NCI-H345 treated with DMSO at 0.1 percent for 48 hours (cell line): ENCODE data around the gene ETAA1.

Source experiments
- DNase-seq: peaks from one replicate; lab custom pipeline; 2025; ENCODE audit not compliant: unreplicated experiment; lab: John Stamatoyannopoulos, UW

ETAA1 gene

DNA sequence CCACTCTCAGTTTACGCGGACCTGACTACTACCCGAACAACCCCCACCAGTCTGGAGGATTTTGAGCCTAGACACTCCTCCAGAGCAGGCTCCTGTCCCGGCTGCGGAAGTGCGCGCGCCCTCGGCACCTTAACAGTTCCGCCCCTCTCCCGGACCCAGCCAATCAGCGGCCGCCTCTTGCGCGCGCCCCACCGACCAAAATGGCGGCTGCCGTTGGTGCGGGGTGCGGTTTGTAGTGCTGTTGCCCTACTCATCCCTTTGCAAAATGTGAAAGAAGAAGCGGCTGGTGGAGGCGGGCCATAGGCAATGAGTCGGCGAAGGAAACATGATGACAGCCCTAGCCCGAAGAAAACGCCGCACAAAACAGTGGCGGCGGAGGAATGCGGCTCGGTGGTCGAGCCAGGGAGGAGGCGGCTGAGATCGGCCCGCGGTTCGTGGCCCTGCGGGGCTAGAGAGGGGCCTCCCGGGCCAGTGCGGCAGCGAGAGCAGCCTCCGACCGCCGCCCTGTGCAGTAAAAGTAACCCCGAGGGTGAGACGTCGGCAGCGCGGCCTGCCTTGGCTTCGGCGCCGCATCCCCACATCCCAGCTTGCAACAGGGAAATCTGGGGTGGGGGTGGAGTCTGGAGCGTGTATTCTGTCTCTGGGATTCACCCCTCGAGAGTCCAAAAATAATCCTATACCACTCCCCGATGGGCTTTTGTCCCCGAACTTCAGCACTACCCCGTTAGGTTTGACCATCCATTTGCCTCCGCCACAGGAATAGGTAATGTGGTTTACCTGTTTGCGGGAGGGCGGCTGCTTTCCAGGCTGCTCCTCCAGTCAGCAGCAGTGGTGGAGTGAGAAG, at the start of gene ETAA1:
Gene ETAA1, plus strand, starts transcription at position 191 of the 844 bp plus-strand sequence. Its CDS starts 116 bp downstream, at position 307.
- peak; percentile 85 for DNase-seq

- DNase-seq = no peak
Measured at GRCh38 chr2:67366832-67367412, 30.2 kb upstream of the ETAA1 start.

DNA sequence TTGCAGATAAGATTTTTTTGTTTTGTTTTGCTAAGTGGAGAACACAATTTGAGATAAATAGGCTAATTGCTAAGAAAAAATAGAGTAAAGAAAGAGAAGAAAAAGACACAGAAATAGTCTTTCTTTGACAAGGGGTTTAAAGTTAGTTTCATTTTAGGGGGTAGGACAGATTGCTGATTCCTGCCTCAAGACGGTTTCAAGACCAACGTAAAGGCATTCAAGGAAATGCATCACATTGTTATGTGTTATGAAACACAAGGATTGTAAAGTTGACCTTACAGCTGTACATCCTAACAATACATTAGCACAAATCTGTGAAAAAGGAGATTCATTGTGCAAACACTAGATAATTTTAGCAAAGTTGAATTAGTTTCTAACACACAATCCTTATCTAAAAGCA, 22.7 kb upstream of the ETAA1 start:
- DNase-seq = no peak

DNA sequence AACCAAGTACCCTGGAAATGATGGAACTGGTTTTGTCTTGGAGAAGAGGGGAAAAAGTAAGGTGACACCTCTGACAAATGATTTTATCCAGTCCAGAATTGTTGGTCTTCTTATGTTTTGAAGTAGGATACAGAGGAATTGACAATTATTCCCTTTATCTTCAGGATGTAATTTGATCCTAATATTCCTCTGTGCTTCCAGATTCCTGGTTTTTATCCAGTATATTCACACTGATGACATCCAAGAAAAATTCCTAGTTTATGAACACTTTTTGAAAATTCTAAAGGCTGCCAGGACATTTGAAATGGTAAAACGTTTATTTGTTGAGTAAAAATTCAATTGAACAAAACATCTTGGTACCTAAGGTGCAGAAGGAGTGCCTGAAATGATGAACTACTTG, 22.2 kb upstream of the ETAA1 start:
- DNase-seq = no peak

DNA sequence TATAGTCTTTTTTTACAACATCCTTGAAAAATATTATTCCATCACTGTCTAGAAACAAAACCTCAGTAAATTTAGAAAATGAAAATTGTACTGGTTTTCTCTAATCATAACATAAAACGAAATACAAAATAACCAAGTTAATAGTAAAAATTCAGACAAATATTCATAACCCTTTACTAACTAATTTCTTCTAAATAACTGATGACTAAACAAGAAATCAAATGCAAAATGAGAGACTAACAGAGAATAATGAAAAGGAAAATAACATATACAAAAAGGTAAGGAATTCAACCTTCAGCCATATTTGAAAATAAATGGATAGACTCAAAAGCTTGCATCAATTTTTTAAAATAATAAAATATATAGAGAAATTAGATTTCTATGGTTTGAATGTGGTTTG, 18.6 kb upstream of the ETAA1 start:
- DNase-seq = no peak

GRCh38 chr2:67379048-67379447, 18.1 kb upstream of the ETAA1 start:
- no peak for DNase-seq

- DNase-seq = no peak
Measured at GRCh38 chr2:67384123-67384822, 12.9 kb upstream of the ETAA1 start.

DNA sequence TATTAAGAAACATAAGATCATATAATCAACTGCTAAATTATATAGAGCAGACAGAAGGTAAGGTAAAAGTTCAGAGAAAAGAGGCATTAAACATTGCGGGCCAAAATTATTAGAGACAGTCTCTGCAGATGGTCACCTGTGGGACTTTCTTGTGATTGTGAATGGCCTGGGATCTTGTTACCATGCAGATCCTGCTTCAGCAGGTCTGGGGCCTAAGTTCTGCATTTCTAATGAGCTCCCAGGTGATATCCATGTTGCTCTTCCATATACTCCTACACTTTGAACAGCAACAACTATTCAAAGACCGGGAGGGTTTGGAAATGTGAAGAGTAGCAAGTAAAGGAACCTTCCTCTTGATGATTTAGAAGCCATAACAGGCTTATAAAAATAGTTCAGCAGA, 8.5 kb upstream of the ETAA1 start:
- DNase-seq = no peak

DNA sequence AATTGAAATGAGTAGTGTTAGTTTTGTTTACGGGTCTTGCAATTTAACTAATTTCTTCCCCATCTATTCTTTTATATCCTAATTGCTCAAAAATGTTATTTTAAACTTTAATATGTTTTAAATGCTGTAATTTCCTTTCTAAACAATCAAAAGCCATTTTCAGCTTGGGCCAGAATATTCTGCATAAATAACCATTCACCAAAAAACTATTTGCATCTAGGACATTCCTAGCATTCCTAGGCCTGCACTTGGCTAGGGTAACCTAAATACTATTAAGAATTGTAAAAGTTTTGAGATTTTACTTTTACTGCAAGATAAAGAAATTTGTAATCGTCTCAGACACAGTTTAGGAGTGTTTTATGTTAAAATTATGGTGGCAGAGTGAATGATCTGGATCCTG, 7.8 kb upstream of the ETAA1 start:
- no peak for DNase-seq

- DNase-seq = no peak
Measured at GRCh38 chr2:67389788-67390187, 7.3 kb upstream of the ETAA1 start.

DNA sequence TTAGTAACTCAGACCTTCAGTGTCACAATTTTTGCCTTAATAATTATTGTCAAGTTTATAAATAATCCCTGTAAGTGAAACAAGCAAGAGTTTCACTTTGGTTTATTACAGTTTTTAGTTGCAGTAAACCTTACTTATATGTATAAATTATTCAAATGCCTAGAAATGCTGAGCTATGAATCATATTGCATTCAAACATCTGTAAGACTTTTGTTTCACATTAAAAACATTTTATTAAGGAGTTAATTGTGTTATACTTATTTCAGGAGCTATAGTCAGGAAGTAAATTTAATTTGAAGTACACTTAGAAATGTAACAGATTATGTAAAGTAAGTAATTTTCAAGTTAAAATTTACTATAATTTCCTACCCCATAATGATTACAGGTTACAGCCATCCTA, 3.9 kb upstream of the ETAA1 start:
- DNase-seq = no peak

DNA sequence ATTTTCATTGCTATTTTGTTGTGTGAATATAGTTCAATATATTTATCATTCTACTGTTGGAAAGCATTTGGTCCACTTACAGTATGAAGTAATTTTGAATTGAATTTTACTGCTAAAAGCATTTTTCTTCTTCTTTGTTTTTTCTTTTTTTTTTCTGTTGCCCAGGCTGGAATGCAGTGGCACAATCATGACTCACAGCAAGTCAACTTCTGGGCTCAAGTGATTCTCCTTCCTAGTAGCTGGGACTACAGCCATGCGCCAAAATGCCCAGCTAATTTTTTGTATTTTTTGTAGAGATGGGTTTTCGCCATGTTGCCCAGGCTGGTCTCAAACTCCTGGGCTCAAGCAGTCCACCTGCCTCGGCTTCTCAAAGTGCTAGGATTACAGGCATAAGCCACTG, 2.4 kb upstream of the ETAA1 start:
- no peak for DNase-seq

GRCh38 chr2:67399144-67399543, 2.0 kb downstream of the ETAA1 start:
- no peak for DNase-seq

- DNase-seq = no peak
Measured at GRCh38 chr2:67399831-67400489, 2.8 kb downstream of the ETAA1 start.

DNA sequence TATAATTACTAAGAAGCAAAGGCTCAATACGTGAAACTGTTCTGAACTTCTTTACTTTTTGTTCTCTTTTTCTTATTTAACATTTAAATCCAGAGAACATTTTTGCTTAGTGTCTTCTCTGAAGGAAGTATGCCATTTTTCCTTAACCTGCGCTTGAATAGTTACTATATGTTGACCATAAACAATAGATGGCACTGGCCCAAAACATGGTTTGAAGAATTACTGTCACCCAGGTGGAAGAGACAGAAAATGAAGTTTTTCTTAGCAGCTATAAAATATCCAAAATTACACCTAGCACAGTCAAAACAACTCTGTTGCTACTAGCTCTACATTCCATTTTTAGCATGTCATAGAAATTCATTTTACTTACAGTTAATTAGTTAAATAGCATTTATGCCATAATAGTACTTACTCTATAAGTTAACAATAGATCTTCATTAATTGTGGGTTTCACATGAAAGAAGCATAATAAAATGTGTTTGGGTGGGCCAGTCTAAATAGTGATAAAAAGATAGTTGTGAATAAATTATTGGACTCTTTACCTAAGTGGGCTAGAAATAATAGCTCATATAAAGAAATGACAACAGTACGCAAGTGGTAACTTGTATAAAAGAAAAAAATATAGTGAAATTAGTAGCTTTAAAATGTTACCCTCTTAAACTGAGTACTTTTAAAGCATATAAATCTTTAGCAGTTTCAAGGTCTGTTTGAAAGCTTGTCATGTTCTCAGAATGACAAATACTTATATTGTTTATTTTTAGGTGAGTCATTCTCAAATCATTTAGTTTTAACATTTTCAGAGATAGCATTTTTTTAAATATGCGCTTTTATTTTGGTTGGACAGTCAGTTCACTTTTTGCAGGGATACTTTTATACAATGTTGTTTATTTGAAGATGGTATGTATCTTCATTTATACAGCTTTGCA, 3.7 kb downstream of the ETAA1 start:
- DNase-seq = no peak

DNA sequence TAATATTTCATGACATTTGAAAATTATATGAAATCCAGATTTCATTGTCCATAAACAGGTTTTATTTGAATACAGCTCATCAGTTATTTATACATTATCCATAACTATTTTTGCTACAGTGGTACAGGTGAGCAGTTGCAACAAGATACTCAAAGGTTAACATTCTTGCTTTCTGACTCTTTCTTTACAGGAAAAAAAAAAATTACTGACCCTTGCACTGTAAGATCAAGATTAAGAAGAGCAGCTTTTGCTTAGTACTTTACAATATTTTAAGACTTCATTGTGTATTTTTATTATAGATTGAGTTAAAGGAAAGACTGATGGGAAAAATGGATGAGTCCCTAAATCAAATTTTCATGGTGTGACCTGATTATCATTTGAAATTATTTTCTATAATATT, 11.2 kb downstream of the ETAA1 start:
- no peak for DNase-seq

DNA sequence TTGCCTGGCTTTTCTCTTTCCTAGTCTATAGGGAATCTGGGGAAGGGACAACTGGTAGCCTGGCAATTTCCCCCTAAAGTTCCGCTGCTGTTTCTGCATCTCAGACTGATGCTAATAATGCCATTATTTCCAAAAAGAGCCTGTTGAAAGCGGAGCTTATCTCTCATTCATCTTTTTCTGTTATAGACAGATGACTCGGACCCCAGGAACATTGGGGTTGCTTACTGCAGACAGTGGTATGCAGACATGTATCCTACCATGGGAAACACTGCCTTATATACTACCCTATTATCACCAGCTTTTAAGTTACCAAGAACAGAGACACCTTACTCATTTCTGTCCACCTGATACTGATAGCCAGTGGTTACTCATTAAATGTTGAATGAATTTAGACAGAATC, 15.3 kb downstream of the ETAA1 start:
- DNase-seq = no peak

- DNase-seq = no peak
Measured at GRCh38 chr2:67414867-67415266, 17.7 kb downstream of the ETAA1 start.

DNA sequence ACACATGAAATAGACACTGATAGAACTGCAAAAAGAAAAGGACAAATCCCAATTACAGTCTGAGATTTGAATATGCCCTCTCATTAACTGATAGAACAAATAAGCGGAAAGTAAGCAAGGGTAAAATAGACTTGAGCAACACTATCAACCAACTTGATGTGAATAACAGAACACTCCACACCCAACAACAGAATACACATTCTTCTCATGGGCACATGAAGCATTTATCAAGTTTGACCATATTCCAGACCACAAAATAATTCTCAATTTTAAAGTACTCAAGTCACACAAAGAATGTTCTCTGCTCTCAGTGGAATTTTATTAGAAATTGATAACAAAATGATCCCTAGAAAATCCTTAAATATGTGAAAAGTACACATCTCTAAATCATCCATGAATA, 19.0 kb downstream of the ETAA1 start:
- no peak for DNase-seq

DNA sequence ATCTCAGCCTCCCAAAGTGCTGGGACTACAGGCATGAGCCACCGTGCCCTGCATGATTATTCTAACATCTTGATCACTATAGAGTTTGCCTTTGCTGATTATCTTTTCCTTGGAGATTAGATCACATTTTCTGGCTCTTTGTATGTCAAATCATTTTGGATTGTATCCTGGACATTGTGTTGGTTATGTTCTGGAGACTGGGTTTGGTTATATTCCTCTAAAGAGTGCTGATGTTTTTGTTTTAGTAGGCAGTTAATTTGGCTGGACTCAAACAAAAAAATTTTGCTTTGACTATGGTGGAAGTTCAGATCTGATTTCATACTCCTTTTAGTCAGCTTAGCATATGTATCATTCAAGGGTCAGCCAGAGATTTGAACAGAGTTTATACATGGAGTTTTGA, 26.4 kb downstream of the ETAA1 start:
- no peak for DNase-seq

DNA sequence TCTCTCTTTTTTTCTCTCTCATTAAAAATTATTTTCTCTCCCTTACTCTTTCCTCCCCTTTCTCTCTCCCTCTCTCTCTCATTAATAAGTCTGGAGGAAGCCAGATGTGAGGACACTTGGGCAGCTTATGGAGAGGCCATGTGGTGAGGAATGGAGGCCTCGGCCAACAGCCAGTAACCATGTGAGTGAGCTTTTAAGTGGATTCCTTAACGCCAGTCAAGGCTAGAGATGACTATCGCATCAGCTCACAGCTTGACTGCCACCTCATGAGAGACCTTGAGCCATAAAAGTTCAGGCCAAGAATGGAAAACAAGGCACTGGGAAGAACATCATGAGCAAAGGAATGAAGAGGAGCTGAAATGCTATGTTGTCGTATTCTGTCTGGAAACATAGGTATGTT, 39.1 kb downstream of the ETAA1 start:
- DNase-seq = no peak
